Naive B cell (primary cell): ENCODE results near the gene VPS8. TPM values are rescaled to one million over a fixed set of nuclear protein-coding genes. Genes with fewer than 3 reads are reported as not detected.

Experiments used
- ATAC-seq, 2 donors: fragments of 150-1000 bp; cut with Tn5 transposase; 2 replicates each; pipeline ENCODE4 v1.10.0; 2021; ENCODE audit warnings: low read depth in 2 of 2, mild to moderate bottlenecking in 2 of 2, moderate library complexity in 2 of 2
- DNase-seq: peaks from one replicate; pipeline ENCODE4 v3.0.0; 2022
- H3K27ac Mint-ChIP-seq, 6 donors: one replicate each; pipeline ENCODE4 v1.8.0; 2020 to 2022; ENCODE audit warnings: mild to moderate bottlenecking in 6 of 6, mixed read lengths in 6 of 6, moderate library complexity in 5 of 6, inconsistent platforms in 2 of 6
- H3K27me3 Mint-ChIP-seq, 3 donors: one replicate each; pipeline ENCODE4 v1.8.0; 2021 to 2022; ENCODE audit warnings: mixed read lengths in 3 of 3, mild to moderate bottlenecking in 1 of 3
- H3K36me3 Mint-ChIP-seq, 2 donors: one replicate each; pipeline ENCODE4 v1.8.0; 2020 to 2022; ENCODE audit warnings: mixed read lengths in 2 of 2, inconsistent platforms in 1 of 2, mild to moderate bottlenecking in 1 of 2
- H3K4me1 Mint-ChIP-seq, 3 donors: one replicate each; pipeline ENCODE4 v1.8.0; 2020 to 2022; ENCODE audit warnings: mixed read lengths in 3 of 3, inconsistent platforms in 1 of 3, mild to moderate bottlenecking in 1 of 3, moderate library complexity in 1 of 3
- H3K4me3 Mint-ChIP-seq, 8 donors: one replicate each; pipeline ENCODE4 v1.8.0; 2020 to 2022; ENCODE audit warnings: mild to moderate bottlenecking in 8 of 8, mixed read lengths in 8 of 8, moderate library complexity in 8 of 8, inconsistent platforms in 2 of 8
- H3K9me3 Mint-ChIP-seq, 7 donors: one replicate each; pipeline ENCODE4 v1.8.0; 2020 to 2022; ENCODE audit warnings: mixed read lengths in 7 of 7, mild to moderate bottlenecking in 5 of 7, inconsistent platforms in 2 of 7, moderate library complexity in 1 of 7
- polyA plus RNA-seq, 6 donors: library from polyadenylated mRNA; unstranded; fragments of 300-500 nt; fragmentation: Illumina TruSeq; gene quantifications; one replicate each; pipeline ENCODE4 v1.2.3, GENCODE V29; 2021; ENCODE audit warnings: low read depth in 6 of 6

The VPS8 gene
- polyA plus RNA-seq, 6 donors from 2014 or later, result 19.4 to 33.2 (median 23.7) TPM

DNA sequence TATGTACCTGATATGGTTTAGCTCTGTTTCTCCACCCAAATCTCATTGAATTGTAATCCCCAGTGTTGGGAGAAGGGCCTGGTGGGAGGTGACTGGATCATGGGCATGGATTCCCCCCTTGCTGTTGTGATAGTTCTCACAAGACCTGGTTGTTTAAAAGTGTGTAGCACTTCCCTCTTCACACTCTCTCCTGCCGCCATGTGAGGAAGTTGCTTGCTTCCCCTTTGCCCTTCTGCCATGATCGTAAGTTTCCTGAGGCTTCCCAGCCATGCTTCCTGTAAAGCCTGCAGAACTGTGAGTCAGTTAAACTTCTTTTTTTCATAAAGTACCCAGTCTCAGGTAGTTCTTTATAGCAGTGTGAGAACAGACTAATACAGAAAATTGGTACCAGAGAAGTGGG is 247.8 kb downstream of the VPS8 start:
- peaks cover 12 to 71% (median 53%) of the 10 kb centered on the region in 7 donors for H3K9me3 Mint-ChIP-seq

DNA sequence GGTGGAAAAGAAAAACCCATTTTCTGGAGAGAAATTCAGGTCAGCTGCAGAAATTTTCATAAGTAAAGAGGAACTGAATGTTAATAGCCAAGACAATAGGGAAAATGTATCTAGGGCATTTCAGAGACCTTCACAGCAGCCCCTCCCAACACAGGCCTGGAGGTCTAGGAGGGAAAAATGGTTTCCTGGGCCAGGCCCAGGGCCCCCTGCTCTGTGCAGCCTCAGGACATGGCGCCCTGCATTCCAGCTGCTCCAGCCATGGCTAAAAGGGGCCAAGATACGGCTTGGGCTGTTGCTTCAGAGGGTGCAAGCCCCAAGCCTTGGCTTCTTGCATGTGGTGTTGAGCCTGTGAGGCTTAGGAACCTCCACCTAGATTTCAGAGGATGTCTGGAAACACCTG is 248.7 kb downstream of the VPS8 start:
- ATAC-seq, result no peak
- no peak overlapping the region for H3K4me3 Mint-ChIP-seq
- H3K36me3 Mint-ChIP-seq, result peaks cover 5 to 12% of the 10 kb centered on the region in 2 donors
- H3K4me1 Mint-ChIP-seq, result no peaks in the 10 kb centered on the region
- no peak for DNase-seq
- H3K27ac Mint-ChIP-seq, result no peak overlapping the region
- H3K9me3 Mint-ChIP-seq, result peaks cover 7 to 62% (median 47%) of the 10 kb centered on the region in 7 donors
- no peaks in the 10 kb centered on the region for H3K27me3 Mint-ChIP-seq

More for the DNA sequence above, 247.8 kb downstream of the VPS8 start:
- peak overlapping the region in 2 of 6 donors; percentile 8 for H3K27ac Mint-ChIP-seq
- H3K27me3 Mint-ChIP-seq, result no peaks in the 10 kb centered on the region
- peaks cover 11 to 21% of the 10 kb centered on the region in 2 donors for H3K36me3 Mint-ChIP-seq
- H3K4me1 Mint-ChIP-seq, result no peaks in the 10 kb centered on the region
- ATAC-seq (no peak), DNase-seq (no peak)
- peak overlapping the region in 1 of 8 donors; percentile 10 for H3K4me3 Mint-ChIP-seq

DNA sequence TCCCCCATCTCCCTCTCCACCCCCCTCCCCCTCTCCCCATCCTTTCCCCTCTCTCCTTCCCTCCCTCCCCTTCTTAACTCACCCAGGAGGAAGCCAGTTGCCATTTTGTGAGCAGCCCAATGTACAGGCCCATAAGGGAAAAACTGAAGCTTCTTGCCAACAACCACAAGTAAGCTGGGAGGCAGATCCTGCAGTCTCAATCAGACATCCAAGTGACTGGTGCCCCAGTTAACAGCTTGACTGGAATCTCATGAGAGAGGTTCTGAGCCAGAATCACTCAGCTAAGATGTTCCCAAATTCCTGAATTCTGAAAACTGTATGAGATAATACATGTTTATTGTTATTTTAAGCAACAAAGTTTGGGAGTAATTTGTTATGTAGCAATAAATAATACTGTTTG is 250.2 kb downstream of the VPS8 start:
- no peak for DNase-seq

DNA sequence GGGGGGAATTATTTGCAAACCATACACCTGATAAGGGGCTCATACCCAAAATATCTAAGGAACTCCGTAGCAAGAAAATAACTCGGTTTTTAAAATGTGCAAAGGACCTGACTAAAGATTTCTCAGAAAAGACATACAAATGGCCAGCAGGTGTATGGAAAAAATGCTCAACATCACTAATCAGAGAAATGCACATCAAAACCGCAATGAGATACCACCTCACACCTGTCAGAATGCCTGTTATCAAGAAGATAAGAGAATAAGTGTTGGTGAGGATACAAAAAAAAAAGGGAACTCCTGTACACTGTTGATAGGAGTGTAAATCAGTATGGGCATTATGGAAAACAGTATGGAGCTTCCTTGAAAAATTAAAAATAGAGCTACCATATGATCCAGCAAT is 251.5 kb downstream of the VPS8 start:
- H3K27ac Mint-ChIP-seq, result no peak overlapping the region

More for the DNA sequence above, 250.2 kb downstream of the VPS8 start:
- no peak overlapping the region for H3K4me3 Mint-ChIP-seq
- no peaks in the 10 kb centered on the region for H3K27me3 Mint-ChIP-seq
- H3K9me3 Mint-ChIP-seq, result peaks cover 7 to 47% (median 31%) of the 10 kb centered on the region in 7 donors
- H3K4me1 Mint-ChIP-seq, result no peaks in the 10 kb centered on the region
- no peak overlapping the region for H3K27ac Mint-ChIP-seq
- ATAC-seq, result no peak
- peaks cover under 1 to 8% of the 10 kb centered on the region in 2 donors for H3K36me3 Mint-ChIP-seq

DNA sequence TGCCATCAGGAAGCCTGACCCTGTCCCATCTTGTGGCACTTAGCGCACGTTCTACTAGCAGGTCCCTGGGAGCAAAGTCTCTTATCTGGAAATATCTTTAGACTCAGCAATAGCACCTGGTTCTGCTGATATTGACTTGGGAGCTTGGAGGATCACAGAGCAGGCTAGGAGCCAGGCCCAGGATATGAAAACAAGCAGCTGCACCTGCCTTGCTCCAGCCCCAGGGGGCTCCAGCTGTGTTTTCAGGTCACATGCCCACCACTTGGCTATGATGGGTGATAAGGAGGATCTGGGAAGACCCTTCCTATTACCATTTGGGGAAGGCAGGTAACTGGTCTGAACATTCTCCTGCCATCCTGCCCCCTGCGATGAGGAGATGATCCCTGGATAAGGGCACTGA is 253.1 kb downstream of the VPS8 start:
- ATAC-seq, result no peak
- no peaks in the 10 kb centered on the region for H3K27me3 Mint-ChIP-seq

More for the DNA sequence above, 251.5 kb downstream of the VPS8 start:
- H3K9me3 Mint-ChIP-seq, result peaks cover 7 to 34% (median 21%) of the 10 kb centered on the region in 7 donors
- no peaks in the 10 kb centered on the region for H3K27me3 Mint-ChIP-seq
- ATAC-seq, result no peak
- DNase-seq, result no peak
- no peaks in the 10 kb centered on the region for H3K4me1 Mint-ChIP-seq
- no peak overlapping the region for H3K4me3 Mint-ChIP-seq
- peaks cover 0 to 8% of the 10 kb centered on the region in 2 donors for H3K36me3 Mint-ChIP-seq

DNA sequence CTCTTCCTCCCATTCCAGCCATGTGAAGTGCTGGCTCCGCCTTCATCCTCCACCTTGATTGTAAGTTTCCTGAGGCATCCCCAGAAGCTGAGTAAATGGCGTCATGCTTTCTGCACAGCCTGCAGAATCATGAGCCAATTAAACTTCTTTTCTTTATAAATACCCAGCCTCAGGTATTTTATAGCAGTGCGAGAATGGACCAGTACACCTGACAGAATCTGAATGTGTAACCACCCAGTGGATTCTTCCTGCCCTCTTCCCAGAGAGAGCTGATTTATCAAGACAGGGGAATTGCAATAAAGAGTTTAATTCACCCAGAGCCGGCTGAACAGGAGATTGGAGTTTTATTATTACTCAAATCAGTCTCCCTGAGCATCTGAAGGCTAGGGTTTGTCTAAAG is 254.3 kb downstream of the VPS8 start:
- Mint-ChIP-seq H3K27me3 (no peaks in the 10 kb centered on the region), H3K9me3 (peaks cover 0 to 7% (median 6%) of the 10 kb centered on the region in 7 donors), H3K36me3 (no peaks in the 10 kb centered on the region), H3K27ac (no peak overlapping the region), H3K4me1 (no peaks in the 10 kb centered on the region), H3K4me3 (no peak overlapping the region)
- ATAC-seq, result no peak
- no peak for DNase-seq

More for the DNA sequence above, 253.1 kb downstream of the VPS8 start:
- Mint-ChIP-seq H3K4me1 (no peaks in the 10 kb centered on the region), H3K9me3 (peaks cover 0 to 18% (median 12%) of the 10 kb centered on the region in 7 donors), H3K27ac (no peak overlapping the region), H3K36me3 (peaks cover 0 to 4% of the 10 kb centered on the region in 2 donors), H3K4me3 (no peak overlapping the region)
- no peak for DNase-seq

DNA sequence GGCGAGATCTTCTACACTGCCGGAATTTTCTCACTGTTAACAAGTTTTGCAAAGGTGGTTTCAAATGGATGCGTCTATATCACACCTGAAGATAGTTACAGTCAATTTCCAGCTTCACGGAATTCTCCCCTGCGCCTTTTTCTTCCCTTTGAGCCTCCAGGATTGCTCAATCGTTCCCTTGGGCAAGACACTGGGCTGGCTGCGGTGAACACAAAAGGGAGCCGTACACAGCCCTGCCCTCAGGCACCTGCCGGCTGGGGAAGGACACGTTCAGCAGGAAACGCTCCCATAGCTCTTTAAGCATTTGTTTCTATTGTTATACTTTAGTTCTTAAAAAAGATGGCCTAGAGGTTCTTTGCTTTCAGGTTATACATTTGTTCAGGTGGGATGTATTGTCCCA is 255.2 kb downstream of the VPS8 start:
- H3K36me3 Mint-ChIP-seq, result no peaks in the 10 kb centered on the region

DNA sequence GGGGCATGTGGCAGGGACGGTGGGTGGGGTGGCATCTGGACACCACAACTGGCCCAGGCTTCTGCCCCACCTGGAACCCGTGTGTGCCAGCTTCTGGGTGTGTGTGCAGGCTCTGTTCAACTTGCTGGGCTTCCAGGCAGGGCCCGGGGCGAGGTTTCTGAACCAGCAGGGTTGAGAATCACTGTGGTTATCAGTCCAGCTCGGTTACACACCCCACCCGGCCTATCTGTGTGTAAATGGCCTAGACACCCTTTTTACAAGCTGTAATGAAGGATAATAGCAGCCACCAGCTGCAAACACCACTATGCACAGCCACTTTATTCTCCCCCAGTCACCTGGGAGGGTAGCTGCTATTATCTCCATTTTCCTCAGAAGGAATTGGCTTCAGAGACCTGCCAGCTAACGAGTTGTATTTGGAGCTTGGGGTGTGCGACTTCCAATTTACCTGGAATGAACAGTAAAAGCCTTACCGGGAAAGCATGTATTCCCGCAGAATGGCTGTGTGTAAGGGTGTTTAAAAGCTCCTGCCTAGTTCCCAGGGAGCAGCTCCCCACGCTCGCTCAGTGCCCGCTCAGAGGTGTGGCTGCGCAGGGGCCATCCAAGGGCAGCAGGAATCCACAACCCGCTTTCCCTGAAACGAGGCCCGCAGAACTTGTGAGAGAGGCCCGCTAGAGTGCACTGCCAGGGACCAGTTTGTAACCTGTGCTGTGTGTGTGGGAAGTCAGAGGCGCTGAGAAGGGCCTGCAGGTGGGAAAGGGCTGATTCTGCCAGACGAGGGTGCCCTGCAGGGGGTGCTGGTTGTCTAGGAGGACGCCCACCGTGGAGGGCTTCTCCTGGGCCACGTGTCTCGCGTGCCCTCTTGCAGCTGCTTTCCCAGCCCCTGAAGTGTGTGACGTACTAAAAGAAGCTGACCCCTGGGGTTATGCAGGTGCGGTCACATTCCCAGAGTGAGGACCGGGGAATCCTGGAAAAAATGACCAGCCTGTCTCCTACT is 257.4 kb downstream of the VPS8 start:
- Mint-ChIP-seq H3K4me3 (no peak overlapping the region), H3K27me3 (peaks cover 0 to 7% (median 4%) of the 10 kb centered on the region in 3 donors), H3K36me3 (no peaks in the 10 kb centered on the region), H3K27ac (peak overlapping the region in 1 of 6 donors; percentile 29), H3K9me3 (no peaks in the 10 kb centered on the region), H3K4me1 (no peaks in the 10 kb centered on the region)
- ATAC-seq, result no peak
- DNase-seq, result no peak

More for the DNA sequence above, 255.2 kb downstream of the VPS8 start:
- H3K27ac Mint-ChIP-seq, result no peak overlapping the region
- H3K4me3 Mint-ChIP-seq, result no peak overlapping the region
- no peaks in the 10 kb centered on the region for H3K9me3 Mint-ChIP-seq
- H3K27me3 Mint-ChIP-seq, result peaks cover 0 to 3% (median 0%) of the 10 kb centered on the region in 3 donors
- H3K4me1 Mint-ChIP-seq, result no peaks in the 10 kb centered on the region
- ATAC-seq (no peak), DNase-seq (no peak)

DNA sequence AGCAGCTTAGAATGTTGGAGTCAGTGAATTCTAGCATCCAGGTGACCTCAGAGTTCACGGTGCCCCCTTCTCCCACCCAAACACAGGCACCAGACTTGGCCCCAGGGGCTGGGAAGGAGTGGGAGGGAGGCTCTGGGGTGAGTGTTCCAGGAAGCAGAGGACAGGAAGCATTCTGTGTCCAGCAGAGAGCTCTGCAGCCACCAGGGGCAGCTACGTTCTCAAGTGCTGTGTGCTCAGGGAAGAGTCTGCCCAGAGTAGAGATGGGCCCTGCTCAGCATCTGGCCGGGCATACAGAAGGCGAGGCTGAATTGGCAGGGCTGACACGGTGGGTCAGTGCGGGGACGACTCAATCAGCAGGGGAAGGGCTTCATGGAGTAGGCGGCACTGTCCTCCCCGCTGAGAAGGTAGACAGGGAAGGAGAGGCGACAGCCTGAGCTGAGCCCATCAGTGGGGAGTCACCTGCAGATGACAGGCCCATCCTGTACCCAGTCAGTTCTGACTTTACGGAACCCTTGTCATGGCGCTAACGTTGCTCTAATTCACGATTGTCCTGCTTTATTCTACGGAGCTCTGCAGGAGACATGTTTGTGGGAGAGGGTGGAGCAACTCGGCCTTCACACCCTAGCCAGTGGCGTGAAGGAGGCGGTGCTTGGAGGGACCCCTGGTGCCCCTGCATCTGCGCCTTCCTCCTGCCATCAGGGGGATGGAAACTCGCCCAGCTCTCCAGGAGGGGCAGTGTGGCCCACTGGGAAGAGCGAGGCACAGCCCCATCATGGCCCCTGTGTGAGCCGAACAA is 258.7 kb downstream of the VPS8 start:
- Mint-ChIP-seq H3K36me3 (no peaks in the 10 kb centered on the region), H3K4me3 (peak overlapping the region in 1 of 8 donors; percentile 70), H3K27me3 (peaks cover 0 to 14% (median 4%) of the 10 kb centered on the region in 3 donors), H3K4me1 (no peaks in the 10 kb centered on the region), H3K9me3 (no peaks in the 10 kb centered on the region), H3K27ac (no peak overlapping the region)
- no peak for DNase-seq
- ATAC-seq, result no peak

DNA sequence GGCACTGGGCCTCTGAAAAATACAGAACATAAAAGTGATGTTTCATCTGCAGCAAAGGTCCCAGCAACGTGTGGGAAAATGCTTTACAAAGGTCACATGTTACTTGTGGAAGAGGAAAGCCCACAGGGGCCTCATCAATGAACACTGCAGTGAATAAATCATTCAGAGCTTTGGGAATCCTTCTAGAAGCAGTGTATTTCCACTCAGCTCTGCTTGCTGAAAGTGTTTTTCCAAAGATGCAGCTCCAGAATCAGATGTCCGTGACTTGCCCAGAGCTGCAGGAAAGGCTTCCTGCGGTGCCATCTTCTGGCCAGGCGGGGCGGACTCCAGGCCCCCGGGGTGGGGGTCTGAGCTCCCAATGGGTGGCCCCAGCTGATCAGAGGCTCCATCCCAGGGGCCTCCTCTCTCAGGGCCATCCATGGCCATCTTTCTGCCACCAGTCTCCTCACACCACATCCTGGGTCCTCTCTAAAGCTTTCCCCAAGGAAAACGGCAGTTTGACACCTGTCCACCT is 259.4 kb downstream of the VPS8 start:
- no peaks in the 10 kb centered on the region for H3K36me3 Mint-ChIP-seq
- ATAC-seq (no peak), DNase-seq (no peak)
- H3K9me3 Mint-ChIP-seq, result no peaks in the 10 kb centered on the region
- H3K4me1 Mint-ChIP-seq, result no peaks in the 10 kb centered on the region
- H3K4me3 Mint-ChIP-seq, result no peak overlapping the region
- H3K27me3 Mint-ChIP-seq, result peaks cover 4 to 16% (median 7%) of the 10 kb centered on the region in 3 donors
- no peak overlapping the region for H3K27ac Mint-ChIP-seq

DNA sequence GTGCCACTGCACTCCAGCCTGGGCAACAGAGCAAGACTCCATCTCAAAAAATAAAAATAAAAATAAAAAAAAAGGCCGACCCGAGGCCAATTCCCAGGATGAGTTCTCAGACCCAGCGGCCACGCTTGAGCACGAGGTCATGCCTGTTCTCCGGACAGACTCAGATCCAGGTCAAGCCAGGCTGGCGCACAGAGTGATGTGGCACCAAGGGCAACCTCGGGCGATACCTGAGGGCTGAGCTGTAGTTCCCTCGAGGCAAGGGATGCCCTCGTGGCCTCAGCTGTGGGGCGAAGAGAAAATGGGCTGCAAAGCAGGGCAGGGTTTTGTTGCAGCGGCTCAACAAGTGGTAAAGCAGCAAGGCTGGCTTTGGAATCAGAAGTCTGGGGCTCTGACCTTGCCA is 263.6 kb downstream of the VPS8 start:
- H3K4me3 Mint-ChIP-seq, result no peak overlapping the region
- no peaks in the 10 kb centered on the region for H3K4me1 Mint-ChIP-seq
- H3K9me3 Mint-ChIP-seq, result no peaks in the 10 kb centered on the region
- no peak for DNase-seq
- H3K27me3 Mint-ChIP-seq, result peaks cover 7 to 26% (median 9%) of the 10 kb centered on the region in 3 donors
- ATAC-seq, result no peak
- no peaks in the 10 kb centered on the region for H3K36me3 Mint-ChIP-seq
- no peak overlapping the region for H3K27ac Mint-ChIP-seq

DNA sequence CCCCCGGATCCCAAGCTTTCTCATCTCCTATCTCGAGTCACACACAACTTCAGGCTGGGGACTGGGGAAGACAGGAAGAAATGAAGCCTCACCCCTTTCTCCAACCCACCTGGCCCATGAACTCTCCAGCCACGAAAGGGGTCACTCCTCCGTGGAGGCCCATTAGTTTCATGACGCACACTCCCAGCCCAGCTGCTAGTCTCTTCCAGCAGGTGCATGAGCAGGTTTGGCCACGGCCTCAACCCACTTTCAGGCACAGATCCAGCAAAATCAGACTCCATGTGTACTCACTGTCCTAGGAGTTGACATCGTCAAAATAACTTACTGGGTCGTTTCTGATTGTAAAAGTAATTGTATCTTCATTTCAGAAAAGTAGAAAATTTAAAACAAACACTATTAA is 264.3 kb downstream of the VPS8 start:
- Mint-ChIP-seq H3K27me3 (peaks cover 7 to 26% (median 9%) of the 10 kb centered on the region in 3 donors), H3K27ac (no peak overlapping the region), H3K4me3 (no peak overlapping the region), H3K4me1 (no peaks in the 10 kb centered on the region), H3K9me3 (no peaks in the 10 kb centered on the region), H3K36me3 (no peaks in the 10 kb centered on the region)
- DNase-seq (no peak), ATAC-seq (no peak)

DNA sequence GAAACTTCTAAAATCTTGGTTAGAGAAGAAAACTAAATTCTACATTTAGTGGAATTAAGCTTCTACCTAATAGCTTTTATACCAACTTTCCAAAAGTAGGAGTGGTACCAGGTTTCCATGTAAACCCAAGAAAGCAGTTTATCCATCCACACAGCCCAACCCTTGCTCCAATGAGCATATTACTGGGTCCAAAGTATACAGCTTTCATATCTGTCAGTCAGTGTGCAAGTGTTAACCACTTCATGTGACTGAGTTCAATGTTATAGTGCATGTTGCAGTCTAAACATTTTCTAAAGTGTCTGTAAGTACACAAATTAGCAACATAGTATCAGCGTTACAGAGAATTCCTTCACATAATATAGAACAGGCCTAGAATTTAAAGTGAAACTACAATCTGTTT is 267.7 kb downstream of the VPS8 start:
- Mint-ChIP-seq H3K27me3 (peaks cover 3 to 16% (median 9%) of the 10 kb centered on the region in 3 donors), H3K27ac (no peak overlapping the region), H3K4me1 (no peaks in the 10 kb centered on the region), H3K4me3 (no peak overlapping the region), H3K9me3 (no peaks in the 10 kb centered on the region), H3K36me3 (no peaks in the 10 kb centered on the region)
- no peak for ATAC-seq
- DNase-seq, result no peak
